H4 (cell line): Measurements from ENCODE around the gene C10orf120. TPM values are rescaled to one million over a fixed set of nuclear protein-coding genes. Genes with fewer than 3 reads are reported as not detected.

Experiments used
- DNase-seq: peaks from one replicate; pipeline ENCODE4 v3.0.0-alpha.2; 2015; ENCODE audit warnings: low spot score
- total RNA-seq: library from RNA; depleted of rRNA; stranded (reverse); fragments of >200 nt; shearing (Covaris generic); gene quantifications from 2 replicates; pipeline ENCODE4 v1.2.3, GENCODE V29; 2014; rRNA removed

Gene C10orf120
- total RNA-seq, 1 experiment from 2014 or later = not detected

- no peak for DNase-seq
These were observed 37.4 kb downstream of the C10orf120 start for GRCh38 chr10:122662231-122662630.

- DNase-seq = no peak
These were observed 39.0 kb downstream of the C10orf120 start for GRCh38 chr10:122660696-122661095.

GRCh38 chr10:122659651-122660050 lies 40.0 kb downstream of the C10orf120 start:
- no peak for DNase-seq

- no peak for DNase-seq
These were observed 40.5 kb downstream of the C10orf120 start for GRCh38 chr10:122659126-122659525.

GRCh38 chr10:122658356-122659049 lies 41.1 kb downstream of the C10orf120 start:
- DNase-seq = no peak

- no peak for DNase-seq
These were observed 41.9 kb downstream of the C10orf120 start for GRCh38 chr10:122657729-122658128.

- no peak for DNase-seq
These were observed 42.4 kb downstream of the C10orf120 start for GRCh38 chr10:122657255-122657654.

GRCh38 chr10:122656741-122657140 lies 42.9 kb downstream of the C10orf120 start:
- DNase-seq = no peak

- DNase-seq = no peak
These were observed 43.3 kb downstream of the C10orf120 start for GRCh38 chr10:122656308-122656705.

- no peak for DNase-seq
These were observed 43.9 kb downstream of the C10orf120 start for GRCh38 chr10:122655524-122656307.

- no peak for DNase-seq
These were observed 49.3 kb downstream of the C10orf120 start for GRCh38 chr10:122650331-122650730.

- DNase-seq = no peak
These were observed 49.7 kb downstream of the C10orf120 start for GRCh38 chr10:122649903-122650302.

GRCh38 chr10:122648599-122649428 lies 50.8 kb downstream of the C10orf120 start:
- no peak for DNase-seq

Other genes with a start within 250 kb of the C10orf120 start
- not detected in 2 replicates for gene ARMS2, start 245.2 kb downstream of the C10orf120 start, total RNA-seq
- 62.5 and 63.4 TPM in 2 replicates for gene HTRA1, start 238.3 kb downstream of the C10orf120 start, total RNA-seq
- 0.10 TPM in 1 of 2 replicates, not detected in the other for gene DMBT1, start 139.1 kb downstream of the C10orf120 start, total RNA-seq
- 0.37 and 0.99 TPM in 2 replicates for gene CUZD1, start 146.0 kb upstream of the C10orf120 start, total RNA-seq
- gene FAM24B, start 179.7 kb upstream of the C10orf120 start, total RNA-seq = 4.1 and 5.1 TPM in 2 replicates
- not detected in 2 replicates for gene FAM24A, start 210.8 kb upstream of the C10orf120 start, total RNA-seq